Activated gamma-delta T cell treated with Interleukin-2 at 50 U/mL for 16 hours (primary cell): ENCODE measurements around the gene LPIN1.
"Not testable (repeated sequence)": the region's sequence is repeated elsewhere in the genome, so short reads cannot be mapped to it uniquely, and the experiment has no call there.

Source experiments
- DNase-seq: peaks from one replicate; pipeline ENCODE4 v3.0.0-alpha.2; 2020

LPIN1 gene

DNA sequence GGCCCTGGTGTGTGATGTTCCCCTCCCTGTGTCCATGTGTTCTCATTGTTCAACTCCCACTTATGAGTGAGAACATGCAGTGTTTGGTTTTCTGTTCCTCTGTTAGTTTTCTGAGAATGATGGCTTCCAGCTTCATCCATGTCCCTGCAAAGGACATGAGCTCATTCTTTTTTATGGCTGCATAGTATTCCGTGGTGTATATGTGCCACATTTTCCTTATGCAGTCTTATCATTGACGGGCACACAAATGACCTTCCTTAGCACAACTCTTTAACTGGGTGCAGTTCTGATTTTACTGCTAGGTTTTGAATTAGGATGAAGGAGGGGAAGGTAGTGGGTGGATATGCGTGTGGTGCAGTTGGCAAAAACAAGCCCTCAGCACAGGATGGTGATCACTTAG is 70.5 kb downstream of the LPIN1 start:
- DNase-seq, result not testable (repeated sequence)

DNA sequence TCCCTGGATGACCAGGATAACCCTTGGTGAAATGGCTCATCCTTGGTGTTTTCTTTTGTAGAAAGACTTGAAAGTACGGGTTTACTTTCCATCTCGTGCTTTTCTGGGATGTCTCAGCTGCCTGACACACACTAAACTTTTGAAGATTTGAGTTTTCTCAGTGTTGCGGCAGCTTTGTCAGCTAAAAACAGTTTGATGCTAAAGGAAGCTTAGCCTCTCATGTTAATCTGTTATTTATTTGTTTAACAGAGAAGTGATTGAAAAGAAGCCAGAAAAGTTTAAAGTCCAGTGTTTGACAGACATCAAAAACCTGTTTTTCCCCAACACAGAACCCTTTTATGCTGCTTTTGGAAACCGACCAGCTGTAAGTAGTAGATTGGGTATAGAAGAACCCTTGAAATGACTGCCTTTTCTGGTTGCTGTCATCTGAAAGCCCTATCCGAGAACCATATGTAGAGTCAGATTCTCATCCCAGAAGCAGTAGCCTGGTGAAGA is 72.8 kb downstream of the LPIN1 start:
- DNase-seq, result no peak

DNA sequence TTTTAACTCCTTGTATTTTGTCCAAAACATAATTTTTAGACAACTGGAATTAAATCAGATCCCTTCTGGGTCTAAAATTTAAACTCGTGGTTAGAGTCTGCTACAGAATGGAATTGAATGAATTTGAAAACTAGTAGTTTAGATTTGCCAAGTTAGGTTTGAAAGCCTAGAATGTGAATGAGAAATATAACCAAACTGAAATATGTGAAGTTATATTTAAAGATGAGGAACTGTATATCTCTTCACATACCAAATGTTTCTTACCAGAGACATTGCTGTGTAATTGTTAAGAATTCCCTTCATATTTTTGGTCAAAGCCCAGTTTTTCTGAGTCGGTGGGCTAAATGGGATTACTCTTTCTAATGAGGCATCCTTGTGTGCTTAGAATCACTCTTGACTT is 74.2 kb downstream of the LPIN1 start:
- no peak for DNase-seq

- no peak for DNase-seq
Observed at GRCh38 chr2:11821705-11822104, 75.3 kb downstream of the LPIN1 start.

- DNase-seq, result not testable (repeated sequence)
Observed at GRCh38 chr2:11822359-11822745, 75.9 kb downstream of the LPIN1 start.

- DNase-seq, result no peak
Observed at GRCh38 chr2:11822746-11823451, 76.5 kb downstream of the LPIN1 start.

DNA sequence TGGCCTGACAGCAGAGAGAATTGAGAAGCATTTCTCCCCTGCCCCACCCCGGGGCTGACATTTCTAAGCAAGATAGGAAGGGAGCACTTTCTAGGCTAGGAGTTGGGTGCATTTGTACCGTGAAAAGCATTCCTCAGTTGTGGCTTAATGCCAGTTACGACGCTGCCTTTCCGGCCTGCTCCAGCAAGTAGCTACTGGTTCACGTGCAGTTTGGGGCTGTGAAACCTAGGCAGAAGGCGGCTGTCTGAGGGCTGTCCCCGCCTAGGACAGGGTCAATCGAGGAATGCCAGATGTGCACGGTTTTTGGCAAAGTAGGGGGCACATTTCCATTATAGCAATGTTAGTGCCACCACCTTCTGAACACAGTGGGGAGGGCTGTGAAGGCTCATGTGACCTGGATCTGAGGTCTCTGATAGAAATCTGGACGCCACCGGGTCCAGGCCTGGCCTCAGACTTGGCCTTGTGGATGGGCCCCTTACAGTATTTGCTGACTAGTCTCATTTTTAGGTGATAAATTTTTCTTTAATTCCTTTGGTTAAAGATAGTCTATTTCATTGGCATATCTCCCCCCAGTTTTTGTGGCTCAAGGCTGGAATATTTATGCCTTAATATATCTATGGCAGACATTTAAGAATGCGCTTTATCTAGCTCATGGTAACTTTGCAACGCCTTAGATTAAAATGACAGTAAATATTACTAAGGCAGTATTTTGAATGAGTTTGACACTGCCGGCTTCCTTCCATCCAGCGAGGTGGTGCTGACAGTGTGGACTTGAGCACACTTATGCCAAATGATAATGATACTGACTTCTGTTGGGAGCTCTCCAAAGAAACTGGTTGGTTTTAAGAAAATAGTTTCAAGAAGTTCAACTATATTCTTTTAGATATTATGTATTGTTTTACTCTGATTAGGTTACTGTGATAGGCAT is 78.7 kb downstream of the LPIN1 start:
- DNase-seq, result no peak

DNA sequence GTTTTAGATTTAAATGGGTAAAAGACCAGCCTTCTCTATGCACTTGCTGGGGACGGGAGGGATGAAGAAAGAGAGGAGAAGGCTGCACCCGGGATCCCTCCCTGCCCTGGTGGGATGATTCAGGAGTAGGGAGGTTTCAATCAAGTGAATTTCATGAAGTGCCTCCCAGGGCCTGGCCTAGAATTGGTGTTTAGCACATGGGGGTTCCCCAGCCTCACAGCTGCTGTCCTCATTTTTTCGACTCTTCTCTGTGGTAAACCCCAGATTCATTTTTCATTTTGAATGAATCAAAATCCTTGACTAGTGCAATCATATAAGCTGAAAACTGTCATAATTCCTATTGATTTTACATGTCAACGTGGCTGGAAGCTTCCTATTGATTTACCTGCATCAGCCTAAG is 81.1 kb downstream of the LPIN1 start:
- DNase-seq, result no peak

DNA sequence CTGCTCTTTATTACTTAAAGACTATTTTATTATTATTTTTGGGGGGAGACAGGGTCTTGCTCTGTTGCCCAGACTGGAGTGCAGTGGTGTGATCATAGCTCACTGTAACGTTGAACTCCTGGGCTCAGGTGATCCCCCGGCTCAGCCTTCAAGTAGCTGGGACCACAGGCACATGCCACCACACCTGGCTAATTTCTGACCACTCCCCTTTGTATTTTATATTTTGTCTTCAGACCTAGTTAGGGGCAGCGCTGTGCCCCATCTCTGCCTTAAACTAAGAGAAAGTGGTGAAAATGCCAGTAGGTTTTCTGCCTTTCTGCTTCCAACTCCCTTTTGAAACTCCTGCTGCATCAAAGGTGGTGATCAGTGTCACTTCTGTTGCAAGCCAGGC is 82.5 kb downstream of the LPIN1 start:
- DNase-seq, result no peak

GRCh38 chr2:11829324-11829946 is 83.0 kb downstream of the LPIN1 start:
- peak; percentile 61 for DNase-seq

- DNase-seq, result peak; percentile 26
Observed at GRCh38 chr2:11829947-11830707, 83.7 kb downstream of the LPIN1 start.

DNA sequence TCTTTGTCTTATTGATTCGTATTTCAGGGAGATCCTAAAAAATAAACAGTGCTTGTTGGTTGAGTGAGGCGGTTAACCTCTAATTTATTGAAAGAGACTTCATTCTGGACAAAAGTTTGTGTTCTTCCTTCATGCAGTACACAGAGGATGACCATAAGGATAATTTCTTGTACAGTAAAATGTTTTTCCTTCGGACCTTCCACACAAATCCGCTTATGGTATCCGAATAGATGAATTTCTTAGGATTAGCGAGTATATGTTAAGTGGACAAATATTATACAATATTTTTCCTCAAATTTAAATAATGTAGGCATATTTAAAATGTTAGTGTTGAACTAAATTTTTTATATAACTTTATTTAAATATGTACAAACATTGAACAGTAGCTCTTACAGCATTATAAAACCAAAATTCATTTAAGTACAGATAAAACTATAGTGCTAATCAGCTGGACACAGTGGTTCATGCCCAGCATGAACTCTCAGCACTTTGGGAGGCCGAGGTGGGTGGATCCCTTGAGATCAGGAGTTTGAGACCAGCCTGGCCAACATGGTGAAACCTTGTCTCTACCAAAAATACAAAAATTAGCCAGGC is 84.4 kb downstream of the LPIN1 start:
- no peak for DNase-seq

- DNase-seq, result no peak
Observed at GRCh38 chr2:11831415-11831814, 85.0 kb downstream of the LPIN1 start.

DNA sequence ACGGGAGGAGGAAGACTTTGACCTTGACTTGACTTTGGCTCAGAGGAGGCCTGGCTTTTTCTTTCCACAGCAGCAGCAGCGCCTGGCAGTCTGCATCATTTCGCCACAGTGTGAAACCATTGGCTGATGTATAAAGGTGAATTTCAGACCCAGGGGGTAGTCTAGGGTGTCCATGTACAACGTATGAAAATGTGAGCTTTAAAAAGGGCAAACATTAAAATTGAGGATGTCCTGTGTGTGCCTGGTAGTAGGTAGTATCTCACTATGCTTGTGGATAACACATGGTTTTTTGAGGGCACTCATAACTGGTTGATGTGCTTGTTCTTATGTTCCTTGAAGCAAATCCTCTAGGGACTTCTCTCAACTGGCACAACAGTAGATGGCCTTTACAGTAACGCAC is 86.1 kb downstream of the LPIN1 start:
- no peak for DNase-seq

GRCh38 chr2:11833601-11834000 is 87.2 kb downstream of the LPIN1 start:
- no peak for DNase-seq

DNA sequence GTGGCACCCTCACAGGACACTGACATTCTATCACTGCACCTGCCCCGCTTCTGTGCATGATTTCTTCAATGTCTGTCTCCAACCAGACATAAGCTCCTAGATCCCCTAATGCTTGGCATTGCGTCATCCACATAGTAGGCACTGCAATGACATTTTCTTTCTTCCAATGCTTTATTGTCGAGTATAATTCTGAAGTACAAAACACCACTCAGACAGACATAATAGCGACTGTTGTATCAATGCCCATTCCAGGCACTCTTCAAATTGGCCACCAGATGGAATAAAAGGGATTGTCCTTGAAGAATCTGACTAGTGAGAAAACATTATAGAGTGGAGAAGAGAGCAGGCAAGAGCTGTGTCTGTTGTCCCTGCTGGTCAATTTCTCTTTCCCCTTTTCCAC is 89.0 kb downstream of the LPIN1 start:
- DNase-seq, result no peak

DNA sequence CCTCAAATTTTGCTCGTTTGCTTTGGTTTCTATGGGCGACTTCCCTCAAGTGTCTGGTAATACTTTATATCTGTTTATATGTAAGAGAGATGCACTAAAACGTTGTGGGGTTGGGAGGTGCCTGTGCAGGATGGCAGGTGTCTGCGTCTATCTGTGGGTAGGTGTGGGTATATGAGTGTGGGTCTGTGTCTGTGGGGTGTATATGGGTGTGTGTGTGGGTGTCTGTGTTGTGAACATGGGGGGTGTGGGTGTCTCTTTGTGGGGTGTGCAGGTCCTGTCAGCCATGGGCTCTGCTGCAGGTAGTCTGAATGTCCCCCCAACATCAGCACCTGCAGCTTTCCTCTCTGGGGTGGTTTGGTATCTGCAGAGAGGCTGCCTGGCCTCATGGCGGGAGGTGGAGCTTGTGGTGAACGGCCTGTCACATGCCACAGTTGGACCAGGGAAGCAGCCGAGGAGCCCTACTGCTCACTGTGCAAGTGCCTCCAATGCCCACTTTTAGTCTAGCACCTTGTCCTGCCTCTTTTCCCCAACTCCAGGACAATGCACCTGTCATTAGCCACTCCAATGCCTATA is 90.3 kb downstream of the LPIN1 start:
- no peak for DNase-seq

- no peak for DNase-seq
Observed at GRCh38 chr2:11837875-11838734, 91.7 kb downstream of the LPIN1 start.

- DNase-seq, result no peak
Observed at GRCh38 chr2:11839916-11840315, 93.5 kb downstream of the LPIN1 start.

- no peak for DNase-seq
Observed at GRCh38 chr2:11842336-11842735, 95.9 kb downstream of the LPIN1 start.

- DNase-seq, result not testable (repeated sequence)
Observed at GRCh38 chr2:11844798-11845197, 98.4 kb downstream of the LPIN1 start.
